Natural killer cell (primary cell): Measurements from ENCODE around the gene SORBS2. TPM values are rescaled to one million over a fixed set of nuclear protein-coding genes. Genes with fewer than 3 reads are reported as not detected.

ENCODE experiments used
- ATAC-seq, 3 donors: fragments of 150-1000 bp in 2 of 3; fragments of 200-7000 bp in 1 of 3; cut with Tn5 transposase; 1 replicate in 1 of 3; 2 replicates in 2 of 3; pipeline ENCODE4 v1.10.0; 2021; ENCODE audit warnings: mild to moderate bottlenecking in 2 of 3, moderate library complexity in 2 of 3
- DNase-seq, 2 donors: peaks; one replicate each; pipeline versions ENCODE4 v3.0.0 to v3.0.0-alpha.2; 2013 to 2021; ENCODE audit warnings: mixed read lengths in 1 of 2
- H3K27ac ChIP-seq: one replicate; pipeline ENCODE4 v1.5.1; 2013; ENCODE audit warnings: mild to moderate bottlenecking, low read length
- H3K27me3 ChIP-seq: one replicate; pipeline ENCODE4 v1.6.1; 2013; ENCODE audit warnings: low read length; ENCODE audit not compliant: control insufficient read depth, insufficient read depth
- H3K36me3 ChIP-seq: one replicate; pipeline ENCODE4 v1.6.1; 2013; ENCODE audit warnings: low read length; ENCODE audit not compliant: control insufficient read depth, insufficient read depth
- H3K4me1 ChIP-seq: one replicate; pipeline ENCODE4 v1.6.1; 2013; ENCODE audit warnings: low read length; ENCODE audit not compliant: control insufficient read depth, insufficient read depth
- H3K4me3 ChIP-seq: one replicate; pipeline ENCODE4 v1.5.1; 2013; ENCODE audit warnings: low read length
- H3K9me3 ChIP-seq: one replicate; pipeline ENCODE4 v1.6.1; 2013; ENCODE audit warnings: low read length; ENCODE audit not compliant: control insufficient read depth, insufficient read depth
- H3K27ac Mint-ChIP-seq, 2 donors: one replicate each; pipeline ENCODE4 v1.8.0; 2022; ENCODE audit warnings: mild to moderate bottlenecking in 2 of 2, mixed read lengths in 2 of 2, moderate library complexity in 1 of 2
- H3K27me3 Mint-ChIP-seq, 2 donors: one replicate each; pipeline ENCODE4 v1.8.0; 2022; ENCODE audit warnings: low read depth in 2 of 2, mixed read lengths in 2 of 2
- H3K36me3 Mint-ChIP-seq: one replicate; pipeline ENCODE4 v1.8.0; 2022; ENCODE audit warnings: mixed read lengths
- H3K4me1 Mint-ChIP-seq, 2 donors: one replicate each; pipeline ENCODE4 v1.8.0; 2022; ENCODE audit warnings: mixed read lengths in 2 of 2
- H3K4me3 Mint-ChIP-seq: one replicate; pipeline ENCODE4 v1.8.0; 2022; ENCODE audit warnings: mild to moderate bottlenecking, moderate library complexity, mixed read lengths
- H3K9me3 Mint-ChIP-seq, 2 donors: one replicate each; pipeline ENCODE4 v1.8.0; 2022; ENCODE audit warnings: mixed read lengths in 2 of 2
- CTCF ChIP-seq: fragments of 200-600 bp; IDR thresholded peaks from one replicate; pipeline ENCODE4 v1.8.0; 2022; ENCODE audit warnings: antibody characterized with exemption
- WGBS: methylation state at CpG from one replicate; pipeline ENCODE4 v1.1.7; 2013; ENCODE audit warnings: missing lambda C conversion rate; ENCODE audit not compliant: insufficient coverage; 5-methylcytosine and 5-hydroxymethylcytosine counted together
- intact Hi-C: fragments of 100-400 bp; cut with micrococcal nuclease; formaldehyde crosslinking; loops from one replicate; pipeline ENCODE4 v1.14.2; 2022
- total RNA-seq, 4 donors: library from RNA; stranded (reverse); fragments of 120-200 nt in 1 of 4; gene quantifications; one replicate each; pipeline versions ENCODE4 v1.2.3 to v1.2.4, GENCODE V29; 2013 to 2022

SORBS2 gene
- total RNA-seq, 3 donors from 2014 or later (not counting 1 experiment from before 2014, with no cell fraction given) = 10.2 to 15.6 (median 13.5) TPM

GRCh38 chr4:185853841-185854240 lies 41.8 kb upstream of the SORBS2 start:
- Mint-ChIP-seq H3K9me3 (peaks cover 8% of the 10 kb centered on the region in 2 donors), H3K27ac (no peak overlapping the region), H3K4me3 (no peak overlapping the region), H3K36me3 (peaks cover 12% of the 10 kb centered on the region), H3K4me1 (no peaks in the 10 kb centered on the region), H3K27me3 (peaks cover 3 to 4% of the 10 kb centered on the region in 2 donors)
- H3K4me3 ChIP-seq = no peak overlapping the region
- H3K27ac ChIP-seq = no peak overlapping the region
- H3K4me1 ChIP-seq = no peaks in the 10 kb centered on the region
- intact Hi-C loops = no loop called here
- ATAC-seq = no peak
- no peaks in the 10 kb centered on the region for H3K36me3 ChIP-seq
- WGBS = 100% methylated on average over 2 of the region's 3 CpGs
- H3K27me3 ChIP-seq = no peaks in the 10 kb centered on the region
- H3K9me3 ChIP-seq = peaks cover 7% of the 10 kb centered on the region
- TF ChIP-seq CTCF = no peak
- DNase-seq = no peak

GRCh38 chr4:185852961-185853360 lies 41.0 kb upstream of the SORBS2 start:
- peaks cover 5% of the 10 kb centered on the region for H3K36me3 Mint-ChIP-seq
- H3K9me3 ChIP-seq = peaks cover 4% of the 10 kb centered on the region
- no peak overlapping the region for H3K4me3 Mint-ChIP-seq
- TF ChIP-seq CTCF = no peak
- no CpG with 5 or more reads among the region's 1 CpG for WGBS
- no peaks in the 10 kb centered on the region for H3K4me1 ChIP-seq
- H3K27me3 Mint-ChIP-seq = peaks cover 3 to 4% of the 10 kb centered on the region in 2 donors
- DNase-seq (no peak), ATAC-seq (no peak)
- no peaks in the 10 kb centered on the region for H3K27me3 ChIP-seq
- intact Hi-C loops = no loop called here
- H3K27ac ChIP-seq = no peak overlapping the region
- no peak overlapping the region for H3K4me3 ChIP-seq
- H3K36me3 ChIP-seq = no peaks in the 10 kb centered on the region
- no peaks in the 10 kb centered on the region for H3K4me1 Mint-ChIP-seq
- H3K27ac Mint-ChIP-seq = no peak overlapping the region
- peaks cover 3 to 6% of the 10 kb centered on the region in 2 donors for H3K9me3 Mint-ChIP-seq

GRCh38 chr4:185849664-185850550 lies 37.9 kb upstream of the SORBS2 start:
- Mint-ChIP-seq H3K27me3 (peaks cover 3 to 4% of the 10 kb centered on the region in 2 donors), H3K4me3 (no peak overlapping the region), H3K9me3 (peaks cover 4 to 5% of the 10 kb centered on the region in 2 donors), H3K27ac (no peak overlapping the region), H3K4me1 (no peaks in the 10 kb centered on the region), H3K36me3 (no peaks in the 10 kb centered on the region)
- no peaks in the 10 kb centered on the region for H3K4me1 ChIP-seq
- H3K27ac ChIP-seq = no peak overlapping the region
- no peaks in the 10 kb centered on the region for H3K9me3 ChIP-seq
- no peak for TF ChIP-seq CTCF
- no peak overlapping the region for H3K4me3 ChIP-seq
- no peaks in the 10 kb centered on the region for H3K36me3 ChIP-seq
- H3K27me3 ChIP-seq = no peaks in the 10 kb centered on the region
- ATAC-seq = no peak
- DNase-seq = no peak
- 93% methylated on average over 7 of the region's 8 CpGs for WGBS
- intact Hi-C loops = no loop called here
